GM23248 (cell line): ENCODE data around the gene PPOX. TPM values are rescaled to one million over a fixed set of nuclear protein-coding genes. Genes with fewer than 3 reads are reported as not detected.

Experiments
- DNase-seq: peaks from one replicate; pipeline ENCODE4 v3.0.0-alpha.2; 2015
- H2AFZ ChIP-seq: fragments of 200-600 bp; sonication (generic); 2 replicates; pipeline ENCODE4 v1.6.1; 2016; ENCODE audit warnings: antibody characterized with exemption
- H3F3A ChIP-seq: fragments of 200-600 bp; sonication (generic); 2 replicates; pipeline ENCODE4 v1.6.1; 2016; ENCODE audit warnings: mild to moderate bottlenecking, antibody characterized with exemption, mixed run types; ENCODE audit not compliant: insufficient read depth
- H3K27ac ChIP-seq: fragments of 200-600 bp; sonication (generic); 2 replicates; pipeline ENCODE4 v1.5.1; 2016; ENCODE audit warnings: mild to moderate bottlenecking
- H3K27me3 ChIP-seq: fragments of 200-600 bp; sonication (generic); replicated peaks from 2 replicates; pipeline ENCODE4 v1.6.1; 2016; ENCODE audit warnings: mild to moderate bottlenecking; ENCODE audit not compliant: insufficient read depth
- H3K36me3 ChIP-seq: fragments of 200-600 bp; sonication (generic); 2 replicates; pipeline ENCODE4 v1.6.1; 2016; ENCODE audit warnings: low read depth, mild to moderate bottlenecking
- H3K4me1 ChIP-seq: fragments of 200-600 bp; sonication (generic); 2 replicates; pipeline ENCODE4 v1.6.1; 2016; ENCODE audit warnings: mild to moderate bottlenecking; ENCODE audit not compliant: insufficient read depth
- H3K4me2 ChIP-seq: fragments of 200-600 bp; sonication (generic); one replicate; pipeline ENCODE4 v1.6.1; 2016; ENCODE audit warnings: mild to moderate bottlenecking; ENCODE audit not compliant: unreplicated experiment
- H3K4me3 ChIP-seq: fragments of 200-600 bp; sonication (generic); 2 replicates; pipeline ENCODE4 v1.5.1; 2016; ENCODE audit warnings: mild to moderate bottlenecking
- H3K79me2 ChIP-seq: fragments of 200-600 bp; sonication (generic); 2 replicates; pipeline ENCODE4 v1.6.1; 2016; ENCODE audit warnings: mild to moderate bottlenecking; ENCODE audit not compliant: insufficient read depth
- H3K9ac ChIP-seq: fragments of 200-600 bp; sonication (generic); 2 replicates; pipeline ENCODE4 v1.6.1; 2016; ENCODE audit warnings: mild to moderate bottlenecking
- H3K9me2 ChIP-seq: fragments of 200-600 bp; sonication (generic); 2 replicates; pipeline ENCODE4 v1.6.1; 2016; ENCODE audit warnings: mixed run types, mild to moderate bottlenecking, moderate library complexity; ENCODE audit not compliant: insufficient read depth
- H3K9me3 ChIP-seq: fragments of 200-600 bp; sonication (generic); one replicate; pipeline ENCODE4 v1.6.1; 2017; ENCODE audit warnings: low read depth
- H4K20me1 ChIP-seq: fragments of 200-600 bp; sonication (generic); 2 replicates; pipeline ENCODE4 v1.6.0; 2016; ENCODE audit not compliant: insufficient read depth
- EZH2 ChIP-seq: fragments of 200-600 bp; sonication (generic); IDR thresholded peaks from 2 replicates; pipeline ENCODE4 v1.6.1; 2018; ENCODE audit warnings: antibody characterized with exemption, mild to moderate bottlenecking; ENCODE audit not compliant: insufficient read depth, poor library complexity, severe bottlenecking
- EZH2phosphoT487 ChIP-seq: fragments of 200-600 bp; sonication (generic); IDR thresholded peaks from 2 replicates; pipeline ENCODE4 v1.6.1; 2018; ENCODE audit warnings: antibody characterized with exemption, moderate library complexity, mild to moderate bottlenecking, low read depth; ENCODE audit not compliant: insufficient read depth
- WGBS, 2 experiments: methylation state at CpG; one replicate each; pipeline ENCODE4 v1.1.6; 2015 to 2017; ENCODE audit warnings: low lambda C conversion rate in 2 of 2, low coverage in 1 of 2; ENCODE audit errors: missing lambda C conversion rate in 2 of 2; 5-methylcytosine and 5-hydroxymethylcytosine counted together
- in situ Hi-C: fragments of 300-500 bp; cut with MboI; formaldehyde crosslinking; loops from 2 replicates; pipeline ENCODE4 v1.15.0; 2020
- polyA plus RNA-seq: library from polyadenylated mRNA; unstranded; fragments of >200 nt; fragmentation: Nextera tagmentation; extraction: Ambion mirVana; gene quantifications from 2 replicates; pipeline ENCODE4 v1.2.1, GENCODE V29; 2016
- total RNA-seq: library from RNA; depleted of rRNA; stranded (reverse); fragments of >200 nt; shearing (Covaris generic); gene quantifications from 2 replicates; pipeline ENCODE4 v1.2.3, GENCODE V29; 2014

Gene PPOX
- total and polyA plus RNA-seq, 2 experiments from 2014 or later, result 18.8 to 21.5 TPM

GRCh38 chr1:161153682-161154337, 12.4 kb upstream of the PPOX start, which contains the start of gene UFC1:
UFC1 (plus strand) TSS chr1:161153978; CDS start chr1:161153998, 20 bp downstream.
- peak within 1 kb of the TSS; percentile 98 for H3K9ac ChIP-seq
- 1 to 2% methylated on average over 33 of the region's 33 CpGs for WGBS, 2 experiments
- peaks cover 3% of the 10 kb centered on the region for H3K4me1 ChIP-seq
- TF ChIP-seq EZH2 (no peak), EZH2phosphoT487 (no peak)
- H3K4me3 ChIP-seq, result peak within 1 kb of the TSS; percentile 94
- no peaks in the 10 kb centered on the region; the same call in 1 of the 2 replicates for H3K36me3 ChIP-seq
- peaks cover 22% of the 10 kb centered on the region for H3F3A ChIP-seq
- peak within 1 kb of the TSS; percentile 85 for H3K4me2 ChIP-seq
- peak within 1 kb of the TSS; percentile 95 for H2AFZ ChIP-seq
- no peaks in the 10 kb centered on the region for H3K9me2 ChIP-seq
- H3K9me3 ChIP-seq, result no peaks in the 10 kb centered on the region
- in situ Hi-C loops, result no loop called here
- peaks cover 18% of the 10 kb centered on the region for H3K79me2 ChIP-seq
- H4K20me1 ChIP-seq, result no peaks in the 10 kb centered on the region
- peak; percentile 97 for DNase-seq
- H3K27me3 ChIP-seq, result no peaks in the 10 kb centered on the region
- H3K27ac ChIP-seq, result peak within 1 kb of the TSS; percentile 97

DNA sequence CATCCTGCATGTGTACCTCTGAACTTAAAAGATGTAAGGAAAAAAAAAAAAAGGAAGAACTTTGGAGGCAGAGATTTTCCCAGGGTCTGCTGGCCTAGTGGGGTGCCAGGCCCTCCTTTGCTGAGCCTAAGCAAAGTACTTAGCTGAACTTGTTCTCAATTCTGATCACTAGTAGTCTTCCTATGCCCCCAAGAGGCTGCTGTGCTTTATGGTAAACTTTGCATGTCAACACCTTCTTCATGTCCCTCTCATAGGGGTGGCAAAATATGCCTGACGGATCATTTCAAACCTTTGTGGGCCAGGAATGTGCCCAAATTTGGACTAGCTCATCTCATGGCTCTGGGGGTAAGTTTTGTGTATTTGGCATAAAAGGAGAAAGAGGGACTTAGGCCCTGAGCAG, 8.4 kb upstream of the PPOX start:
- Histone ChIP-seq H3K36me3 (no peaks in the 10 kb centered on the region; the same call in 1 of the 2 replicates), H3K9me3 (no peaks in the 10 kb centered on the region), H3K27me3 (no peaks in the 10 kb centered on the region), H3K79me2 (peaks cover 33% of the 10 kb centered on the region), H3F3A (peaks cover 22% of the 10 kb centered on the region), H3K9me2 (no peaks in the 10 kb centered on the region), H4K20me1 (no peaks in the 10 kb centered on the region), H3K4me2 (no peak overlapping the region), H3K27ac (no peak overlapping the region), H2AFZ (no peak overlapping the region), H3K4me1 (peaks cover 7% of the 10 kb centered on the region), H3K4me3 (no peak overlapping the region), H3K9ac (no peak overlapping the region)
- in situ Hi-C loops, result no loop called here
- DNase-seq, result no peak
- 83 to 85% methylated on average over 1 of the region's 1 CpG for WGBS, 2 experiments
- no peak for TF ChIP-seq EZH2phosphoT487
- TF ChIP-seq EZH2, result no peak

GRCh38 chr1:161158316-161159010, 7.8 kb upstream of the PPOX start:
- peak overlapping the region; percentile 88 for H2AFZ ChIP-seq
- no peaks in the 10 kb centered on the region for H3K27me3 ChIP-seq
- no peaks in the 10 kb centered on the region; the same call in 1 of the 2 replicates for H3K36me3 ChIP-seq
- WGBS, 2 experiments, result 53 to 58% methylated on average over 9 of the region's 9 CpGs
- in situ Hi-C loops, result no loop called here
- no peaks in the 10 kb centered on the region for H3K9me2 ChIP-seq
- H3K4me2 ChIP-seq, result peak overlapping the region; percentile 96
- H3K4me1 ChIP-seq, result peaks cover 3% of the 10 kb centered on the region; the same call in 1 of the 2 replicates
- peak overlapping the region; percentile 82 for H3K4me3 ChIP-seq
- H3K9ac ChIP-seq, result peak overlapping the region; percentile 93
- no peaks in the 10 kb centered on the region for H4K20me1 ChIP-seq
- peaks cover 33% of the 10 kb centered on the region for H3K79me2 ChIP-seq
- peaks cover 22% of the 10 kb centered on the region for H3F3A ChIP-seq
- DNase-seq, result no peak
- no peak for TF ChIP-seq EZH2phosphoT487
- TF ChIP-seq EZH2, result no peak
- peak overlapping the region; percentile 73 for H3K27ac ChIP-seq
- no peaks in the 10 kb centered on the region for H3K9me3 ChIP-seq

DNA sequence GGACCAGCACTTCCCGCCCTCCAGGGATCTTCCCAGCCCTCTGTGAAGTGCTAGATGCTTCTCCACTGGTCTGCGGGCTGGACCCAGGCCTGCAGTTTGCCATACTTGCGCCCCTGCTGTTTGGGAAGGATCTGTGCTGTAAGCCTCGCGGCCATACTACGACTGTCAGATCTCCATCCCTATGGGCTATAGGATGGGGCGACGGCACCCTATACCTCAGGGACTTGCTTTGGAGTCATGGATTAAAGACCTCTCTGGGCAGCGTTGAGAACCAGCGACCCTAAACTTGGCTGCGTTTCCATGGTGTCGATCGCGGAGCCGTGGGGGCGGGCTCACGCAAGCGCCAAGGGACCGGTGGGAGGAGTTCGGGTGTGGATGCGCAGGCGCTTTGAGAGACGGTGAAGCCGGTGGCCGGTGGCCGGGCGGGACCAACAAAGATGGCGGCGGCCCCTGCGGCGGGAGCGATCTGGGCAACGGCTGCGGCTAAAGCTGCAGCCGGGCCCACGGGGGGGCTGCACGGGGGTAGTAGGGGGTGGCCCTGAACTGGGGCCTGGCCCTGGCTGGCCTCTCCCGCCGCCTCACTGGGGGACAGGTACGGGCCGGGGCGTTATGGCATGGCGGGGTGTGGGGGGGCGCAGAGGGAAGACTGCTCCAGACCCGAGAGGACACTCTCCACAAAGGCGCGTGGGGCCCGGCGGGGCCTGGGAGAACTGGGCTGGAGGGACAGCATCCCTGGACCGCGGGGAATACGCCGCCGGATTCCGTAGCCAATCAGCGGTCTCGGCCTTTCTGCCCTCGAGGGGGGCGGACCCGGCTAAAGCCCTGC, 6.9 kb upstream of the PPOX start, which contains the start of gene USP21:
Gene USP21 (plus strand): TSS at position 414 of the 826 bp plus-strand sequence. CDS start 1,141 bp downstream, outside the sequence.
- Histone ChIP-seq H2AFZ (peak within 1 kb of the TSS; percentile 88), H3K27ac (peak within 1 kb of the TSS; percentile 73), H3K4me2 (peak within 1 kb of the TSS; percentile 96), H3F3A (peaks cover 28% of the 10 kb centered on the region), H3K79me2 (peaks cover 31% of the 10 kb centered on the region), H3K9ac (peak within 1 kb of the TSS; percentile 93), H3K9me2 (no peaks in the 10 kb centered on the region), H4K20me1 (no peaks in the 10 kb centered on the region), H3K36me3 (no peaks in the 10 kb centered on the region; the same call in 1 of the 2 replicates), H3K4me1 (peaks cover 3% of the 10 kb centered on the region; the same call in 1 of the 2 replicates), H3K4me3 (peak within 1 kb of the TSS; percentile 82), H3K27me3 (no peaks in the 10 kb centered on the region), H3K9me3 (no peaks in the 10 kb centered on the region)
- in situ Hi-C loops, result no loop called here
- TF ChIP-seq EZH2, result no peak
- WGBS, 2 experiments, result 1% methylated on average over 49 to 57 of the region's 60 CpGs
- peak; percentile 98 for DNase-seq
